ENCODE results near the gene UBE4A. TPM values are rescaled to one million over a fixed set of nuclear protein-coding genes. Genes with fewer than 3 reads are reported as not detected.

UBE4A gene
- total and polyA plus RNA-seq, 2 donors (not counting 1 experiment from before 2014, with no cell fraction given), result 21.8 to 37.0 TPM

- Histone ChIP-seq H3K4me1 (ENCODE audit: control insufficient read depth, extremely low read depth, insufficient read depth, low read length) (peaks cover 15% of the 10 kb centered on the region), H2AFZ (ENCODE audit: low read length) (no peak overlapping the region), H3K4me2 (ENCODE audit: extremely low read depth, insufficient read depth, low read length) (peak overlapping the region; percentile 100), H4K20me1 (ENCODE audit: control insufficient read depth, extremely low read depth, insufficient read depth, low read length) (peaks cover 7% of the 10 kb centered on the region), H3K9ac (ENCODE audit: insufficient read depth, low read length) (peak overlapping the region; percentile 87), H3K9me3 (ENCODE audit: control insufficient read depth, insufficient read depth, low read depth, low read length) (no peaks in the 10 kb centered on the region), H3K27me3 (ENCODE audit: control insufficient read depth, insufficient read depth, low read length) (no peaks in the 10 kb centered on the region), H3K79me2 (ENCODE audit: control insufficient read depth, insufficient read depth, low read length) (peaks cover 60% of the 10 kb centered on the region), H3K27ac (ENCODE audit: insufficient read depth, low read length) (peak overlapping the region; percentile 79), H3K36me3 (ENCODE audit: control insufficient read depth, insufficient read depth, low read length) (no peaks in the 10 kb centered on the region), H3K4me3 (replicated peaks in 1 of 4; ENCODE audit: control extremely low read depth in 1 of 4, insufficient read depth in 1 of 4, low read depth in 3 of 4, low read length in 4 of 4) (peak overlapping the region; percentile 69 to 91 (median 80))
- TF ChIP-seq EZH2 (IDR thresholded peaks at IDR 0.05; ENCODE audit: low read length, missing control alignments), result no peak
- TF ChIP-seq CTCF (conservative IDR thresholded peaks at IDR 0.05 in 1 of 2, IDR thresholded peaks at IDR 0.05 in 1 of 2; ENCODE audit: low read depth in 1 of 2, low read length in 2 of 2), result no peak
- DNase-seq (ENCODE audit: low read depth in 2 of 2), result peak; percentile 23 to 46
These were observed 78.1 kb downstream of the UBE4A start for GRCh38 chr11:118437208-118438125.

DNA sequence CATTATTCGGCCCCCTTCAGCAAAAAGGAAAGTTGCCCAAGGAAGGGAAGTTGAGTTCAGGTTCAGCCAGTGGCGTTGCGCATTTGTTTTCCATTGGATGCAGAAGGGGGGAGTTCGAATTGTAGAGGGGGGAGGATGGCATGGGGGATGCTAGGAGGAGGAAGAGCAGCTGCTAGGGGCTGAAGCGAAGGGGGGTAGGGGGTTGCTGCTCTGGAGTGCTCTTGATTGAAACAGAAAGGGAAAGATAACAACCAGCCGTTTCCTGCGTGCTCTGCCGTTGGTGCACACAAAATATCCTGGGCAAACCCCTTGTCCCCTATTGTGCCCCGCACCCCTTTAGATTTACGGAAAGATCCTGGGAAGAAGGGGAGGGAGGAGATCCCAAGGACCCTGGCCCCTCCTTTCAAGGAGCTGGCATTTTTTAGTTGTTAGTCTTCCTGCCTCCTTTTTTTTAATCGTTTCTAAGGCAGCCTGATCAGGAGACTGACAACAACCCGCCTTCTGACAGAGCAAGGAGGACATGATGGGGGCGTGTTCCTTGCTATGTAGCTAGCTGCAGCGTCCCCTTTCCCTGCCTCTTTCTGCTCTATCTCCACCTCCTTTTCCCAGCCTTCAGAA, 79.0 kb downstream of the UBE4A start:
- no peak overlapping the region for H2AFZ ChIP-seq (ENCODE audit: low read length)
- peak overlapping the region; percentile 79 for H3K27ac ChIP-seq (ENCODE audit: insufficient read depth, low read length)
- peak overlapping the region; percentile 100 for H3K4me2 ChIP-seq (ENCODE audit: extremely low read depth, insufficient read depth, low read length)
- peak overlapping the region; percentile 25 for H3K9ac ChIP-seq (ENCODE audit: insufficient read depth, low read length)
- no peaks in the 10 kb centered on the region for H3K9me3 ChIP-seq (ENCODE audit: control insufficient read depth, insufficient read depth, low read depth, low read length)
- H4K20me1 ChIP-seq (ENCODE audit: control insufficient read depth, extremely low read depth, insufficient read depth, low read length), result peaks cover 7% of the 10 kb centered on the region
- H3K4me3 ChIP-seq (replicated peaks in 1 of 4; ENCODE audit: control extremely low read depth in 1 of 4, insufficient read depth in 1 of 4, low read depth in 3 of 4, low read length in 4 of 4), result peak overlapping the region; percentile 69 to 91 (median 80)
- peaks cover 69% of the 10 kb centered on the region for H3K79me2 ChIP-seq (ENCODE audit: control insufficient read depth, insufficient read depth, low read length)
- peaks cover 15% of the 10 kb centered on the region for H3K4me1 ChIP-seq (ENCODE audit: control insufficient read depth, extremely low read depth, insufficient read depth, low read length)
- TF ChIP-seq EZH2 (IDR thresholded peaks at IDR 0.05; ENCODE audit: low read length, missing control alignments) (no peak), CTCF (conservative IDR thresholded peaks at IDR 0.05 in 1 of 2, IDR thresholded peaks at IDR 0.05 in 1 of 2; ENCODE audit: low read depth in 1 of 2, low read length in 2 of 2) (peak in 1 of 2 donors; percentile 10)
- H3K36me3 ChIP-seq (ENCODE audit: control insufficient read depth, insufficient read depth, low read length), result no peaks in the 10 kb centered on the region
- no peaks in the 10 kb centered on the region for H3K27me3 ChIP-seq (ENCODE audit: control insufficient read depth, insufficient read depth, low read length)
- DNase-seq (ENCODE audit: low read depth in 2 of 2), result peak; percentile 81 to 87

DNA sequence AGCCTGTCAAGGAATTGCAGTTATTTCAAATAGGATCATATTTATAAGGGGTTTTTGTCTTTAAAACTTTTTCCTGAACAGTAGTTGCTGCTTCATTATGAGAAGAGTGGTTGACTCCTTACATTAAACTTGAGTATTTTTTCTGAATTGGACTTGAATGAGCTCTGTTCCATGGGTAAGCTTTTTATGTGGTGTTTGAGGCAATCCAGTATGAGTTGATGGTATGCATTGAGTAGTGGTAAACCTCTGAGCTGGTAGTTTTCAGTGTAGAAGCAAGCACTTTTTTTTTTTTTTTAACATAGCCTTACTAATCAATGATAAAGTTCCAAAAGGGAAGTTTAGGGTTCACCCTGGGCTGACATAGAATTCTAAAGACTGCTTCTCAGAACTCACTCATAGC, 80.2 kb downstream of the UBE4A start:
- TF ChIP-seq CTCF (conservative IDR thresholded peaks at IDR 0.05 in 1 of 2, IDR thresholded peaks at IDR 0.05 in 1 of 2; ENCODE audit: low read depth in 1 of 2, low read length in 2 of 2) (no peak), EZH2 (IDR thresholded peaks at IDR 0.05; ENCODE audit: low read length, missing control alignments) (no peak)
- Histone ChIP-seq H3K9me3 (ENCODE audit: control insufficient read depth, insufficient read depth, low read depth, low read length) (no peaks in the 10 kb centered on the region), H3K27me3 (ENCODE audit: control insufficient read depth, insufficient read depth, low read length) (no peaks in the 10 kb centered on the region), H4K20me1 (ENCODE audit: control insufficient read depth, extremely low read depth, insufficient read depth, low read length) (peaks cover 9% of the 10 kb centered on the region), H3K9ac (ENCODE audit: insufficient read depth, low read length) (no peak overlapping the region), H3K36me3 (ENCODE audit: control insufficient read depth, insufficient read depth, low read length) (no peaks in the 10 kb centered on the region), H3K27ac (ENCODE audit: insufficient read depth, low read length) (no peak overlapping the region), H3K79me2 (ENCODE audit: control insufficient read depth, insufficient read depth, low read length) (peaks cover 81% of the 10 kb centered on the region), H3K4me3 (replicated peaks in 1 of 4; ENCODE audit: control extremely low read depth in 1 of 4, insufficient read depth in 1 of 4, low read depth in 3 of 4, low read length in 4 of 4) (no peak overlapping the region), H3K4me1 (ENCODE audit: control insufficient read depth, extremely low read depth, insufficient read depth, low read length) (peaks cover 10% of the 10 kb centered on the region), H3K4me2 (ENCODE audit: extremely low read depth, insufficient read depth, low read length) (no peak overlapping the region), H2AFZ (ENCODE audit: low read length) (no peak overlapping the region)
- no peak for DNase-seq (ENCODE audit: low read depth in 2 of 2)

All from fibroblast of lung (primary cell).